Caki2 (cell line): ENCODE data around the gene ZNF394. TPM values are rescaled to one million over a fixed set of nuclear protein-coding genes. Genes with fewer than 3 reads are reported as not detected.
"Not testable (repeated sequence)": the region's sequence is repeated elsewhere in the genome, so short reads cannot be mapped to it uniquely, and the experiment has no call there.

Experiments used
- DNase-seq: peaks from one replicate; pipeline ENCODE4 v3.0.0-alpha.2; 2015; ENCODE audit warnings: low read depth
- in situ Hi-C: cut with HindIII; loops from 2 replicates; pipeline ENCODE4 v1.10.0; 2016; ENCODE audit warnings: low sequenced_read_pairs, low pct_unique_long_range_greater_than_20kb, mixed read lengths
- total RNA-seq: library from RNA; depleted of rRNA; stranded (reverse); fragments of >200 nt; shearing (Covaris generic); gene quantifications from 2 replicates; pipeline ENCODE4 v1.2.3, GENCODE V29; 2014; ENCODE audit warnings: low replicate concordance; rRNA removed

ZNF394 gene
- total RNA-seq, result 11.9 and 17.8 TPM in 2 replicates

DNA sequence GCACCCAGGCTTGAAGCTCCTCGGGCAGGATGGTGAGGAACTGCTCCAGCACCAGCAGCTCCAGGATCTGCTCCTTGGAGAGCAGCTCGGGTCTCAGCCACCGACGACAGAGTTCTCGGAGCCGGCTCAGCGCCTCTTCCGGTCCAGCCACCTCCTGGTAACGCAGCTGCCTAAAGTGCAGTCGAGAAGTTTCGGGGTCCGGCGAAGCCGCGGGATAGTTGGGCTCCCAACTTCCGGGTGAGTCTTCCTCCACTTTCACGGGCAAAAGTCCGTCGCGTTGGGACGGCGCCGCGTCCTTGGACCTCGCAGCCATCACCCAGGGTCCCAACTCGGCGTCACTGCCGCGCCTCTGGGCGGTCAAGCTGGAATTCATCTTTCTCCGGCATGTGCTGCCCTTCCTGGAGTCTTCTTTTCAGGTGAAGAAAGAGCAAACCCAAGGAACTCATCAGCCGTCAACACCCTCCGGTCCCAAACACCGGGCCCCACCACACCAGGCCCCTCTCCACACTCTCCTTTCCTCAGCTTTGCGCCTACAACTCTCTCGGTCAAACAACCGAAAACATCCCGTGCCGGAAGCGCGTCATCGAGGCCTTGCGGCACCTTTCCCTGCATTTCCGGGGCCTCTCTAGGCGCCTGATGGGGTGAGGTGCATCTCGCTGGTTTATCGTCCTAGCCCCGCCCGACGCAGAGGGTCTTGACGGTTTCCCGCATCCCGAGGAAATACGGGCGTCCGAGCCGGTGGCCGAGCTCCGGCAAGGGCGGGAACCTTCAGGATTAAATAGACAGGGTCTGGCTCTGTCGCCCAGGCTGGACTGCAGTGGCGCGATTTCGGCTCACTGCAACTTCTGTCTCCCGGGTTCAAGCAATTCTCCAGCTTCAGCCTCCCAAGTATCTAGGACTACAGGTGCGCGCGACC, at the start of gene ZNF394:
TSS of gene ZNF394 (minus strand) at position 561 of the 916 bp plus-strand sequence. CDS start at position 373, 188 bp downstream.
- in situ Hi-C loops, result no loop called here
- DNase-seq, result peak; percentile 86

DNA sequence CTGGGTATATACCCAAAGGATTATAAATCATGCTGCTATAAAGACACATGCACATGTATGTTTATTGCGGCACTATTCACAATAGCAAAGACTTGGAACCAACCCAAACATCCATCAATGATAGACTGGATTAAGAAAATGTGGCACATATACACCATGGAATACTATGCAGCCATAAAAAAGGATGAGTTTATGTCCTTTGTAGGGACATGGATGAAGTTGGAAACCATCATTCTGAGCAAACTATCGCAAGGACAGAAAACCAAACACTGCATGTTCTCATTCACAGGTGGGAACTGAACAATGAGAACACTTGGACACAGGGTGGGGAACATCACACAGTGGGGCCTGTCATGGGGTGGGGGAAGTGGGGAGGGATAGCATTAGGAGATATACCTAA, 49.5 kb upstream of the ZNF394 start:
- in situ Hi-C loops, result not testable (repeated sequence)

DNA sequence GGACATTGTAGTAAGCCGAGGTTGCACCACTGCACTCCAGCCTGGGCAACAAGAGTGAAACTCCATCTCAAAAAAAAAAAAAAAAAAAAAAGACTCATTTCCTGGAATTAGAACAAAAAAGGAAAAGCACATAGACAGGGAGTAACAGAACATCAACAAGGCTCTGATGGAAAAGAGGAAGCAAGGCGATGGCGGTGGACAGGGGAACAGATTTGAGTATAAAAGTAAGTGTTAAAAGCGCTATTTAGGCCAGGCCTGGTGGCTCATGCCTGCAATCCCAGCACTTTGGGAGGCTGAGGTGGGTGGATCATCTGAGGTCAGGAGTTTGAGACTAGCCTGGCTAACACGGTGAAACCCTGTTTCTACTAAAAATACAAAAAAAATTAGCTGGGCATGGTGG, 45.2 kb upstream of the ZNF394 start:
- in situ Hi-C loops, DNase-seq: not testable (repeated sequence)

More for the DNA sequence above, 49.5 kb upstream of the ZNF394 start:
- not testable (repeated sequence) for DNase-seq

GRCh38 chr7:99543916-99544315, 43.8 kb upstream of the ZNF394 start:
- DNase-seq, result no peak
- in situ Hi-C loops, result no loop called here

- in situ Hi-C loops, result no loop called here
- no peak for DNase-seq
These were observed 43.1 kb upstream of the ZNF394 start for GRCh38 chr7:99543081-99543671.

DNA sequence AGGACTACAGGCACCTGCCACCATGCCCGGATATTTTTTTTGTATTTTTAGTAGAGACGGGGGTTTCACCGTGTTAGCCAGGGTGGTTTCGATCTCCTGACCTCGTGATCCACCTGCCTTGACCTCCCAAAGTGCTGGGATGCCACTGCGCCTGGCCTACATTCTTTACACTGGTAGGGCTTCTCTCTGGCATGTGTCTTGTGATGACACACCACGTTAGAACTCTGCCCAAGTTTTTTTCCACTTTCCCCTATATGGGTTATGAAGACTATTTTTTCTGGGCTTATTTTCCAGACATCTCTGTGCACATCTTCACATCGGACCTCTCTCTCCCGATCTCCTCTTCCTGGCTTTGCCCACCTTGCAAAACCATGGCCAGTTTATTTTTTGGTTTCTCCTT, 41.1 kb upstream of the ZNF394 start:
- in situ Hi-C loops, result no loop called here
- DNase-seq, result no peak

GRCh38 chr7:99540542-99540941, 40.5 kb upstream of the ZNF394 start:
- DNase-seq, result no peak
- in situ Hi-C loops, result no loop called here

- no peak for DNase-seq
- in situ Hi-C loops, result no loop called here
These were observed 39.2 kb upstream of the ZNF394 start for GRCh38 chr7:99539213-99539811.

GRCh38 chr7:99535667-99536066, 35.6 kb upstream of the ZNF394 start:
- in situ Hi-C loops, result no loop called here
- no peak for DNase-seq

GRCh38 chr7:99531354-99531765, 31.3 kb upstream of the ZNF394 start:
- peak; percentile 19 for DNase-seq
- in situ Hi-C loops, result no loop called here

DNA sequence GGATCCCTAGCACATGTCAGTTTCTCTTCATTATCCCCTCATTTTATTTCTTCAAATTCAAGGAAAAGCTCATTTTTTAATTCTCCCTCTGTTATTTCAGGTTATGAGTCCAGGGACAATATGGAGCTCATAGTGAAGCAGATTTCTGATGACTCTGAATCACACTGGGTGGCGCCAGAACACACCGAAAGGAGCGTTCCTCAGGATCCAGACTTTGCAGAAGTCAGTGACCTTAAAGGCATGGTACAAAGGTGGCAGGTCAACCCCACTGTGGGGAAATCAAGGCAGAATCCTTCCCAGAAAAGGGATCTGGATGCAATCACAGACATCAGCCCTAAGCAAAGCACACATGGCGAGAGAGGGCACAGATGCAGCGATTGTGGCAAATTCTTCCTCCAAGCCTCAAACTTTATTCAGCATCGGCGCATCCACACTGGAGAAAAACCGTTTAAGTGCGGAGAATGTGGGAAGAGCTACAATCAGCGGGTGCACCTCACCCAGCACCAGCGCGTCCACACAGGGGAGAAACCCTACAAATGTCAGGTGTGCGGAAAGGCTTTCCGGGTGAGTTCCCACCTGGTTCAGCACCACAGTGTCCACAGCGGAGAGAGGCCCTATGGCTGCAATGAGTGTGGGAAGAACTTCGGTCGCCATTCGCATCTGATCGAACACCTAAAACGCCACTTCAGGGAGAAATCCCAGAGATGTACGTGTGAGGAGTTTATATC, 25.8 kb upstream of the ZNF394 start:
- DNase-seq, result no peak
- in situ Hi-C loops, result no loop called here

- in situ Hi-C loops, result no loop called here
- DNase-seq, result no peak
These were observed 21.3 kb upstream of the ZNF394 start for GRCh38 chr7:99521399-99521798.

- in situ Hi-C loops, result no loop called here
- DNase-seq, result no peak
These were observed 14.0 kb upstream of the ZNF394 start for GRCh38 chr7:99514050-99514449.

DNA sequence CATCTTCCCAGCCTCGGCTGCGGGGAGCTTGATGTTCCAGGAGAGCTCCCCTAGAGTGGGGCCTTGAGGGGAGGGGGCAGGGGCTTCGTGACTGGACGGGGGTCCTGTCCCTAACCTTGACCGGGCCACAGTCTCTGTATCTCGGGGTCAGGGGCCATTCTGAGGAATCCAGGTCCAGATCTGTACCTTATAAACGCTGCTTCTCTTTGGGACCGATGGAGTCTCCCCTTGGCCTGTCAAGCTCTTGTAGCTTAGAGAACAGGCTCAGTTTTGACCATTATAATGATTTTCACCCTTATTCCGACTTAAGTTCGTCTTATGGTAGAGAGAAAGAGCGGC, 5.2 kb upstream of the ZNF394 start:
- no peak for DNase-seq
- in situ Hi-C loops, result no loop called here

GRCh38 chr7:99504603-99505323, 4.7 kb upstream of the ZNF394 start, which contains the start of gene ZKSCAN5:
ZKSCAN5 (plus strand) TSS chr7:99504662; CDS start chr7:99506045, 1,383 bp downstream.
- in situ Hi-C loops, result no loop called here
- peak; percentile 98 for DNase-seq

GRCh38 chr7:99504281-99504602, 4.2 kb upstream of the ZNF394 start:
- in situ Hi-C loops, result no loop called here
- DNase-seq, result no peak

DNA sequence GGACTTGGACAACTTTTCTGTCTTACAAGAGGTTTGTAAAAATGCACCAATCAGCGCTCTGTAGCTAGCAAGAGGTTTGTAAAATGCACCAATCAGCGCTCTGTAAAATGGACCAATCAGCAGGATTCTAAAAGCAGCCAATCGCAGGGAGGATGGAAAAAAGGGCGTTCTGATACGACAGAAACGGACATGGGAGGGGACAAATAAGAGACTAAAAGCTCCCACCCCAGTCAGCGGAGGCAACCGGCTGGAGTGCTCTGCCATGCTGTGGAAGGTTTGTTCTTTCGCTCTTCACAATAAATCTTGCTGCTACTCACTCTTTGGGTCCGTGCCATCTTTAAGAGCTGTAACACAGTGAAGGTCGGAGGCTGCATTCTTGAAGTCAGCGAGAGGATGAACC, 1.2 kb upstream of the ZNF394 start:
- in situ Hi-C loops, result not testable (repeated sequence)
- DNase-seq, result peak; percentile 30

DNA sequence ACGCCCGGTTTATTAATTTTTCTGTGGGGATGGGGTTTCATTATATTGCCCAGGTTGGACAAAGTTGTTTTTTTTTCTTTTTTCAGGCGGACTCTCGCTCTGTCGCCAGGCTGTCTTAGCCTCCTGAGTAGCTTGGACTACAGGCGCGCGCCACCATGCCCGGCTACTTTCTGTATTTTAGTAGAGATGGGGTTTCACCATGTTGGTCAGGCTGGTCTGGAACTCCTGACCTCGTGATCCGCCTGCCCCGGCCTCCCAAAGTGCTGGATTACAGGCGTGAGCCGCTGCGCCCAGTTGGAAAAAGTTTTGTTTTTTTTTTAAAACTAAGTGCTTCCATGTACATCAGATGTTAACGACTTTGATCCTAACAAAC, 542 bp upstream of the ZNF394 start:
- in situ Hi-C loops, result no loop called here
- DNase-seq, result no peak
